Heart left ventricle (tissue), 16 donors: ENCODE results near the gene SPPL2C. TPM values are rescaled to one million over a fixed set of nuclear protein-coding genes. Genes with fewer than 3 reads are reported as not detected.

Experiments used
- ATAC-seq, 4 donors: fragments of 200-7000 bp; cut with Tn5 transposase; one replicate each; pipeline ENCODE4 v1.9.1; 2020 to 2022; ENCODE audit warnings: moderate library complexity in 4 of 4, mild to moderate bottlenecking in 3 of 4, moderate number of reproducible peaks in 1 of 4
- DNase-seq, 5 donors: peaks; one replicate each; pipeline ENCODE4 v3.0.0-alpha.2; 2020
- H3K27ac ChIP-seq, 12 donors: fragments of 200-600 bp; sonication (generic) in 4 of 12; one replicate each; pipeline versions ENCODE4 v1.5.0 to v1.8.0; 2016 to 2022; ENCODE audit warnings: mild to moderate bottlenecking in 2 of 12
- H3K27me3 ChIP-seq, 9 donors: fragments of 200-600 bp; sonication (generic) in 2 of 9; one replicate each; pipeline versions ENCODE4 v1.5.1 to v1.8.0; 2016 to 2022; ENCODE audit warnings: mild to moderate bottlenecking in 3 of 9
- H3K36me3 ChIP-seq, 9 donors: fragments of 200-600 bp; sonication (generic) in 2 of 9; one replicate each; pipeline versions ENCODE4 v1.5.0 to v1.8.0; 2018 to 2022; ENCODE audit warnings: mild to moderate bottlenecking in 2 of 9
- H3K4me1 ChIP-seq, 12 donors: fragments of 200-600 bp; sonication (generic) in 4 of 12; one replicate each; pipeline versions ENCODE4 v1.5.0 to v1.8.0; 2016 to 2022; ENCODE audit warnings: mild to moderate bottlenecking in 3 of 12
- H3K4me3 ChIP-seq, 12 donors: fragments of 200-600 bp; sonication (generic) in 4 of 12; one replicate each; pipeline versions ENCODE4 v1.5.0 to v1.8.0; 2017 to 2022; ENCODE audit warnings: mild to moderate bottlenecking in 9 of 12, moderate library complexity in 4 of 12
- H3K9me3 ChIP-seq, 12 donors: fragments of 200-600 bp; sonication (generic) in 4 of 12; one replicate each; pipeline versions ENCODE4 v1.5.0 to v1.8.0; 2016 to 2022; ENCODE audit warnings: mild to moderate bottlenecking in 1 of 12
- CTCF ChIP-seq, 12 donors: fragments of 200-600 bp; sonication (generic) in 4 of 12; IDR thresholded peaks; one replicate each; pipeline versions ENCODE4 v1.5.0 to v1.8.0; 2018 to 2022; ENCODE audit warnings: antibody characterized with exemption in 12 of 12, mild to moderate bottlenecking in 5 of 12
- POLR2A ChIP-seq, 2 donors: fragments of 450-650 bp; IDR thresholded peaks; one replicate each; pipeline ENCODE4 v1.6.1; 2017; ENCODE audit warnings: antibody characterized with exemption in 2 of 2, mild to moderate bottlenecking in 2 of 2, moderate library complexity in 2 of 2
- WGBS, 4 donors: extraction: QIAGEN DNeasy Blood & Tissue Kit in 2 of 4; methylation state at CpG; one replicate each; pipeline versions ENCODE4 v1.1.5 to v1.1.7; 2013 to 2018; 5-methylcytosine and 5-hydroxymethylcytosine counted together
- intact Hi-C, 10 donors: fragments of 100-400 bp; cut with DNase I; formaldehyde crosslinking; loops; one replicate each; pipeline versions ENCODE4 v1.11.1 to v1.14.2; 2022
- polyA plus RNA-seq, 2 donors: library from polyadenylated mRNA; stranded (reverse); fragments of 200-250 nt; gene quantifications; one replicate each; pipeline ENCODE4 v1.2.3, GENCODE V29; 2013
- total RNA-seq, 9 donors: library from RNA; depleted of rRNA in 2 of 9; stranded (reverse); fragments of >200 nt in 2 of 9; fragmentation: NEBNext Ultra II Directional in 3 of 9; extraction: Animal tissue kit (Norgen Biotek cat#: 25700) in 3 of 9; gene quantifications; one replicate each; pipeline versions ENCODE4 v1.1.0 to v1.2.4, GENCODE V29; 2016 to 2023
- donor health status: ischemic (EF 13 %, LVEDD 7.1; RV severe dilation, severe dysfunction).
- donor health status: healthy with polysubstance abuse.
- donor health status: DM: no; HTN: yes; CAD: no.
- donor health status: DM: no; HTN: no; CAD: no.
- donor health status: ischemic (EF 25% LVEDD 6.9; RV normal size, moderate dysfunction).
- donor health status: ischemic (EF 25% LVEDD 5.7; RV mildly dilated, moderate dysfunction).
- donor health status: healthy.
- donor health status: DM: yes; HTN: yes; CAD: no.
- donor health status: ischemic (EF 35%, LVEDD 5.7; RV mildly dilated, moderate dysfunction).
- donor health status: nonischemic (EF 11% LVEDD 7.7; RV severe dilation, severe dysfunction).
- donor health status: DM: yes; HTN: yes; CAD: no.
- donor health status: PGD.
- donor health status: ischemic (EF 29% LVEDD 5.4; RV normal size, mild dysfunction).
- donor health status: nonischemic (EF 23%, LVEDD 6.1; RV moderate dilation, normal function).

SPPL2C gene
- total and polyA plus RNA-seq, 11 donors: not detected

- H3K27me3 ChIP-seq: peaks cover 0 to 29% (median 0%) of the 10 kb centered on the region in 9 donors
- no peaks in the 10 kb centered on the region for H3K4me1 ChIP-seq
- no peaks in the 10 kb centered on the region for H3K9me3 ChIP-seq
- 65 to 72% (median 66%) methylated on average over 15 to 20 of the region's 20 CpGs for WGBS, 4 donors
- no peak overlapping the region for H3K27ac ChIP-seq
- H3K36me3 ChIP-seq: no peaks in the 10 kb centered on the region
- no peak overlapping the region for H3K4me3 ChIP-seq
- DNase-seq (peak in 1 of 5 donors; percentile 33), ATAC-seq (no peak)
- no peak for TF ChIP-seq CTCF (IDR thresholded peaks at IDR 0.05)
- no peak for TF ChIP-seq POLR2A (IDR thresholded peaks at IDR 0.05)
- intact Hi-C loops: loop anchor here in 2 of 10 donors (10.0 kb wide), 2 partner anchors 58 to 442 kb away; partner anchors contain the start of gene MAPT (in 1 of the 2)
Measured at GRCh38 chr17:45836047-45837044, 8.3 kb upstream of the SPPL2C start.

DNA sequence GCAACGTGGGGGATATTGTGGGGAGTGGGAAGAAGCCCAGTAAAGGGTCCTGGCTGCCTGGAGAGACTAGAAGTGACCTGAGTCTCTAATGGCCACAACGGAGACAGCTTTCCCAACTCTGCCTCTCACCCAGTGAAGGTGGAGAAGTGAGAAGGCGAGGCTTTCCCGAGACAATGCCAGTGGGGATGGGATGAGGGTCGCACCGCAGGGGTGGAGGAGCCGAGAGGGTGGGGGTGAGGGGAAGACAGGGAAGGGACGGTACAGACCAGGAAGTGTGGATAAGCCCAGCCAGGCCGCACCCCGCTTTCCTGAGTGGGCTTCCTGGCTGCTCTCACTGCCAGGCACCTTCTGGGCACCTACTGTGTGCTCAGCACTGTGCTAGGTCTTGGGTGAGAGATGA, 7.5 kb upstream of the SPPL2C start:
- no peak overlapping the region for H3K27ac ChIP-seq
- H3K27me3 ChIP-seq: peaks cover 0 to 29% (median 0%) of the 10 kb centered on the region in 9 donors
- no peaks in the 10 kb centered on the region for H3K36me3 ChIP-seq
- DNase-seq: no peak
- TF ChIP-seq POLR2A (IDR thresholded peaks at IDR 0.05): no peak
- no peak for TF ChIP-seq CTCF (IDR thresholded peaks at IDR 0.05)
- no peak for ATAC-seq
- H3K4me1 ChIP-seq: no peaks in the 10 kb centered on the region
- H3K9me3 ChIP-seq: no peaks in the 10 kb centered on the region
- H3K4me3 ChIP-seq: no peak overlapping the region
- intact Hi-C loops: loop anchor here in 2 of 10 donors (10.0 kb wide), 2 partner anchors 58 to 442 kb away; partner anchors contain the start of gene MAPT (in 1 of the 2)
- 37 to 51% (median 41%) methylated on average over 9 to 10 of the region's 10 CpGs for WGBS, 4 donors

DNA sequence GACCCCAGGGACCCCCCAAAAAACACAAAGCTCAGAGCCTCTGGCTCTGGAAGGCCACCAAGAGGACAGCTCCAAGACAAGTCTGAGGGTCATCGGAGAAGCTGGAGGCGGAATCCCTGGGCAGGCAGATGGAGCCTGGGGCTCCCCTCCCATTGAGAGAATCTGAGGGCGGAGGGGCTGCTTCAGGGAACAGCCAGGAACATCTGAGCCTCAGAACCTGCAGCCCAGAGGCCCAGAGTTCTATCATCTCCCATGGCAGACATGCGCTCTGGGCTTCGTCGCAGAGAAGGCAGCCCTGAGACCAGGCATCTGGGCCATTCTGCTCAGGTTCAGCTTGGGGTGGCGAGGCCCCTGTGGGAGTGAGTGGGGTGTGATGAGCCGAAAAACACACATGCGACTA, 7.1 kb upstream of the SPPL2C start:
- H3K27ac ChIP-seq: no peak overlapping the region
- no peak for TF ChIP-seq CTCF (IDR thresholded peaks at IDR 0.05)
- no peak for TF ChIP-seq POLR2A (IDR thresholded peaks at IDR 0.05)
- no peaks in the 10 kb centered on the region for H3K4me1 ChIP-seq
- H3K4me3 ChIP-seq: no peak overlapping the region
- H3K27me3 ChIP-seq: peaks cover 0 to 26% (median 0%) of the 10 kb centered on the region in 9 donors
- intact Hi-C loops: loop anchor here in 2 of 10 donors (10.0 kb wide), 2 partner anchors 57 to 443 kb away; partner anchors contain the start of gene MAPT (in 1 of the 2)
- WGBS, 4 donors: 81 to 86% (median 81%) methylated on average over 5 to 9 of the region's 9 CpGs
- no peaks in the 10 kb centered on the region for H3K9me3 ChIP-seq
- H3K36me3 ChIP-seq: no peaks in the 10 kb centered on the region
- ATAC-seq (no peak), DNase-seq (no peak)

- Histone ChIP-seq H3K4me3 (no peak overlapping the region), H3K27me3 (peaks cover 0 to 19% (median 0%) of the 10 kb centered on the region in 9 donors), H3K27ac (no peak overlapping the region), H3K36me3 (no peaks in the 10 kb centered on the region), H3K4me1 (no peaks in the 10 kb centered on the region), H3K9me3 (no peaks in the 10 kb centered on the region)
- 75 to 81% (median 79%) methylated on average over 6 to 8 of the region's 8 CpGs for WGBS, 4 donors
- intact Hi-C loops: loop anchor here in 2 of 10 donors (10.0 kb wide), 2 partner anchors 56 to 444 kb away; partner anchors contain the start of gene MAPT (in 1 of the 2)
- no peak for DNase-seq
- no peak for ATAC-seq
- TF ChIP-seq POLR2A (IDR thresholded peaks at IDR 0.05) (no peak), CTCF (IDR thresholded peaks at IDR 0.05) (no peak)
Measured at GRCh38 chr17:45838751-45839295, 5.9 kb upstream of the SPPL2C start.
